DND-41 (cell line): ENCODE data around the gene GALNTL6.

Experiments
- ATAC-seq: fragments of 200-7000 bp; cut with Tn5 transposase; 3 replicates; pipeline ENCODE4 v1.9.1; 2021; ENCODE audit warnings: low read depth; ENCODE audit not compliant: insufficient read depth
- DNase-seq: peaks from one replicate; pipeline ENCODE4 v3.0.0-alpha.2; 2020
- H2AFZ ChIP-seq: 2 replicates; pipeline ENCODE4 v1.6.0; 2012; ENCODE audit warnings: low read depth, low read length
- H3K27ac ChIP-seq: 2 replicates; pipeline ENCODE4 v1.5.1; 2012; ENCODE audit warnings: low read length, inconsistent platforms
- H3K27me3 ChIP-seq: fragments of 200-600 bp; sonication (generic); 2 replicates; pipeline ENCODE4 v1.6.0; 2012; ENCODE audit warnings: low read length, mild to moderate bottlenecking, inconsistent platforms; ENCODE audit not compliant: insufficient read depth, poor library complexity
- H3K36me3 ChIP-seq: 2 replicates; pipeline ENCODE4 v1.5.1; 2012; ENCODE audit warnings: low read length, inconsistent platforms; ENCODE audit not compliant: insufficient read depth
- H3K4me1 ChIP-seq: 2 replicates; pipeline ENCODE4 v1.5.1; 2012; ENCODE audit warnings: mild to moderate bottlenecking, low read length; ENCODE audit not compliant: insufficient read depth
- H3K4me2 ChIP-seq: 2 replicates; pipeline ENCODE4 v1.6.0; 2012; ENCODE audit warnings: mild to moderate bottlenecking, moderate library complexity, low read length, inconsistent platforms; ENCODE audit not compliant: insufficient read depth
- H3K4me3 ChIP-seq, 2 experiments: fragments of 200-600 bp in 1 of 2; shearing (Covaris generic) in 1 of 2; 2 replicates each; pipeline ENCODE4 v1.5.1; 2012 to 2016; ENCODE audit warnings: inconsistent platforms in 2 of 2, low read length in 2 of 2, mild to moderate bottlenecking in 2 of 2, low read depth in 1 of 2, moderate library complexity in 1 of 2
- H3K79me2 ChIP-seq: 2 replicates; pipeline ENCODE4 v1.6.0; 2012; ENCODE audit warnings: low read length, inconsistent platforms; ENCODE audit not compliant: insufficient read depth
- H3K9ac ChIP-seq: 2 replicates; pipeline ENCODE4 v1.6.0; 2012; ENCODE audit warnings: low read depth, mild to moderate bottlenecking, inconsistent platforms, low read length, moderate library complexity
- H3K9me3 ChIP-seq: 2 replicates; pipeline ENCODE4 v1.5.1; 2012; ENCODE audit warnings: low read length, moderate library complexity, mild to moderate bottlenecking, inconsistent platforms; ENCODE audit not compliant: insufficient read depth, severe bottlenecking
- H4K20me1 ChIP-seq: 2 replicates; pipeline ENCODE4 v1.6.0; 2012; ENCODE audit warnings: low read length; ENCODE audit not compliant: insufficient read depth
- CTCF ChIP-seq: IDR thresholded peaks from 2 replicates; pipeline ENCODE4 v1.5.1; 2012; ENCODE audit warnings: borderline replicate concordance, low read length, moderate library complexity, mild to moderate bottlenecking; ENCODE audit not compliant: poor library complexity, severe bottlenecking; ENCODE audit errors: extremely low read depth
- EZH2 ChIP-seq: IDR thresholded peaks from 3 replicates; pipeline ENCODE4 v1.6.1; 2012; ENCODE audit warnings: borderline replicate concordance, low read depth, mild to moderate bottlenecking, moderate library complexity, low read length, inconsistent platforms; ENCODE audit not compliant: severe bottlenecking

GALNTL6 gene

GRCh38 chr4:172202480-172203076 is 389.4 kb downstream of the GALNTL6 start:
- no peak overlapping the region for H2AFZ ChIP-seq
- no peaks in the 10 kb centered on the region for H4K20me1 ChIP-seq
- no peak overlapping the region for H3K9ac ChIP-seq
- H3K27ac ChIP-seq = no peak overlapping the region
- H3K4me3 ChIP-seq = no peak overlapping the region
- H3K9me3 ChIP-seq = no peaks in the 10 kb centered on the region
- ATAC-seq (no peak), DNase-seq (no peak)
- H3K79me2 ChIP-seq = no peaks in the 10 kb centered on the region
- no peaks in the 10 kb centered on the region for H3K4me1 ChIP-seq
- TF ChIP-seq CTCF (peak; percentile 63), EZH2 (no peak)
- H3K27me3 ChIP-seq = no peaks in the 10 kb centered on the region
- H3K4me2 ChIP-seq = no peak overlapping the region
- H3K36me3 ChIP-seq = no peaks in the 10 kb centered on the region

- ATAC-seq (no peak), DNase-seq (no peak)
- Histone ChIP-seq H3K27me3 (no peaks in the 10 kb centered on the region), H4K20me1 (no peaks in the 10 kb centered on the region), H3K27ac (no peak overlapping the region), H3K4me2 (no peak overlapping the region), H3K36me3 (no peaks in the 10 kb centered on the region), H3K9me3 (no peaks in the 10 kb centered on the region), H3K4me3 (no peak overlapping the region), H3K4me1 (no peaks in the 10 kb centered on the region), H2AFZ (no peak overlapping the region), H3K9ac (no peak overlapping the region), H3K79me2 (no peaks in the 10 kb centered on the region)
- TF ChIP-seq CTCF (no peak), EZH2 (no peak)
Measured at GRCh38 chr4:172207258-172207657, 394.1 kb downstream of the GALNTL6 start.

GRCh38 chr4:172207886-172208285 is 394.7 kb downstream of the GALNTL6 start:
- TF ChIP-seq CTCF (no peak), EZH2 (no peak)
- Histone ChIP-seq H3K9me3 (no peaks in the 10 kb centered on the region), H3K9ac (no peak overlapping the region), H3K4me1 (no peaks in the 10 kb centered on the region), H3K4me2 (no peak overlapping the region), H4K20me1 (no peaks in the 10 kb centered on the region), H3K36me3 (no peaks in the 10 kb centered on the region), H3K4me3 (no peak overlapping the region), H3K79me2 (no peaks in the 10 kb centered on the region), H3K27me3 (no peaks in the 10 kb centered on the region), H2AFZ (no peak overlapping the region), H3K27ac (no peak overlapping the region)
- DNase-seq (no peak), ATAC-seq (no peak)

- Histone ChIP-seq H3K27me3 (no peaks in the 10 kb centered on the region), H3K4me2 (no peak overlapping the region), H3K4me1 (no peaks in the 10 kb centered on the region), H4K20me1 (no peaks in the 10 kb centered on the region), H3K36me3 (no peaks in the 10 kb centered on the region), H3K9me3 (no peaks in the 10 kb centered on the region), H3K9ac (no peak overlapping the region), H3K27ac (no peak overlapping the region), H2AFZ (no peak overlapping the region), H3K79me2 (no peaks in the 10 kb centered on the region), H3K4me3 (no peak overlapping the region)
- DNase-seq (no peak), ATAC-seq (no peak)
- TF ChIP-seq EZH2 (no peak), CTCF (no peak)
Measured at GRCh38 chr4:172220679-172221078, 407.5 kb downstream of the GALNTL6 start.
